ENCODE measurements around the gene STAT2. TPM values are rescaled to one million over a fixed set of nuclear protein-coding genes. Genes with fewer than 3 reads are reported as not detected.

STAT2 gene
- total and polyA plus RNA-seq, 10 of the 15 experiments (the other 5 are each of a cell fraction or from before 2014, with no cell fraction given) = 16.9 to 106 (median 77.9) TPM

DNA sequence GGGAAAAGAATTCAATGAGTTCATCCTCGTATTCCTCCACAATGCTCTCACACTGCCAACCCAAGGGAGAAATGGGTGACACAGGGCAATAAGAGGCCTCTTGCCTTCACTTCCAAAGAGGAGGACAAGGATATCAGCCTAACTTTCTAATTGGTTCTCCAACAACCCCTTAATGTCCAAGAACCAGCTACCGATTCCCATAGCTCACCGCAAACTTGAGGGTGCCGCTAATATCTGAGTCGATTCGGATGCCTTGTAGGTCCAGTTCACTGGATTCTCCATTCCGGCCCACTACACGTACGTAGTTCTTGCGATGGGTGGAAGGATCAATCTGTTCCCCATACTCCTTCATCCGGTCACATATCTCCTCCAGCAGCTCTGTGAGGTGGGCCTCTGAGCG, 48.9 kb downstream of the STAT2 start:
- no peak for DNase-seq (ENCODE audit: low read depth, low spot score)
- in situ Hi-C loops (cut with MboI) (no loop called here), intact Hi-C loops (cut with micrococcal nuclease; ENCODE audit: unreplicated experiment) (no loop called here)
- Histone ChIP-seq H3K27ac (ENCODE audit: control insufficient read depth, insufficient read depth) (no peak overlapping the region), H3K79me2 (ENCODE audit: control insufficient read depth, insufficient read depth, low read length) (peaks cover 19% of the 10 kb centered on the region), H3K9ac (ENCODE audit: control insufficient read depth, insufficient read depth, low read length) (no peak overlapping the region), H3K27me3 (replicated peaks in 1 of 2; ENCODE audit: control insufficient read depth in 2 of 2, insufficient read depth in 2 of 2, low read length in 1 of 2) (no peaks in the 10 kb centered on the region), H2AFZ (ENCODE audit: control insufficient read depth, low read depth, low read length) (no peak overlapping the region), H3K4me1 (ENCODE audit: control insufficient read depth, insufficient read depth, low read length) (peaks cover 3% of the 10 kb centered on the region), H4K20me1 (ENCODE audit: control insufficient read depth, insufficient read depth) (no peaks in the 10 kb centered on the region), H3K4me2 (ENCODE audit: control insufficient read depth, insufficient read depth) (no peak overlapping the region), H3K9me3 (replicated peaks; ENCODE audit: control insufficient read depth, insufficient read depth, low read length) (no peaks in the 10 kb centered on the region), H3K36me3 (ENCODE audit: control insufficient read depth in 2 of 2, insufficient read depth in 2 of 2, low read length in 1 of 2) (peaks cover 1 to 14% of the 10 kb centered on the region in 2 experiments), H3K4me3 (no peak overlapping the region)
- ChIA-PET SMC1A (ENCODE audit: uncharacterized antibody, unreplicated experiment) (interaction anchor here (1.1 to 1.7 kb wide), 4 partner anchors 10 to 138 kb away, joined by 3 to 6 read pairs (median 4); partner anchors contain the start of gene TIMELESS), POLR2A (interaction anchor here (0.9 to 1.4 kb wide), 3 partner anchors 8 to 49 kb away, joined by 3 to 4 read pairs (median 3); partner anchors contain the start of gene STAT2), CTCF (interaction anchor here (0.9 to 2.2 kb wide), 8 partner anchors 20 to 813 kb away, joined by 3 to 10 read pairs (median 4); no protein-coding TSS in a partner anchor), RAD21 (ENCODE audit: unreplicated experiment) (interaction anchor here (1.5 kb wide), 1 partner anchor 121 kb away, joined by 4 read pairs; the partner anchor contains the start of gene SMARCC2)
- 97% methylated on average over 12 of the region's 12 CpGs for WGBS (ENCODE audit: insufficient coverage, insufficient replicate concordance, low lambda C conversion rate, missing lambda C conversion rate)
- TF ChIP-seq CBFB (IDR thresholded peaks at IDR 0.05; ENCODE audit: low read depth) (no peak), EP300 (IDR thresholded peaks at IDR 0.05; ENCODE audit: borderline replicate concordance in 1 of 2, control insufficient read depth in 1 of 2, low read depth in 2 of 2, low read length in 2 of 2) (no peak), WRNIP1 (IDR thresholded peaks at IDR 0.05; ENCODE audit: borderline replicate concordance, low read depth, low read length) (no peak), MYB (IDR thresholded peaks at IDR 0.05; ENCODE audit: borderline replicate concordance, low read depth, low read length) (no peak), ASH2L (IDR thresholded peaks at IDR 0.05; ENCODE audit: borderline replicate concordance, low read depth) (no peak), LARP7 (IDR thresholded peaks at IDR 0.05) (no peak), SREBF2 (IDR thresholded peaks at IDR 0.05; ENCODE audit: low read length) (no peak), ESRRA (IDR thresholded peaks at IDR 0.05; ENCODE audit: low read length) (no peak), NR2F1 (conservative IDR thresholded peaks at IDR 0.05) (no peak), POLR2A (IDR thresholded peaks at IDR 0.05; ENCODE audit: low read depth, low read length) (no peak), SUZ12 (IDR thresholded peaks at IDR 0.05; ENCODE audit: unreplicated experiment) (no peak), KDM1A (IDR thresholded peaks at IDR 0.05; ENCODE audit: borderline replicate concordance) (no peak), CBX5 (IDR thresholded peaks at IDR 0.05; ENCODE audit: low read depth) (no peak), ZNF384 (IDR thresholded peaks at IDR 0.05; ENCODE audit: borderline replicate concordance, low read depth, low read length) (no peak), BACH1 (IDR thresholded peaks at IDR 0.05; ENCODE audit: borderline replicate concordance) (no peak), IKZF2 (IDR thresholded peaks at IDR 0.05) (no peak), ATF7 (IDR thresholded peaks at IDR 0.05; ENCODE audit: low read depth) (no peak), NR2C1 (IDR thresholded peaks at IDR 0.05) (no peak)
- TF ChIP-seq, protein P1, sequence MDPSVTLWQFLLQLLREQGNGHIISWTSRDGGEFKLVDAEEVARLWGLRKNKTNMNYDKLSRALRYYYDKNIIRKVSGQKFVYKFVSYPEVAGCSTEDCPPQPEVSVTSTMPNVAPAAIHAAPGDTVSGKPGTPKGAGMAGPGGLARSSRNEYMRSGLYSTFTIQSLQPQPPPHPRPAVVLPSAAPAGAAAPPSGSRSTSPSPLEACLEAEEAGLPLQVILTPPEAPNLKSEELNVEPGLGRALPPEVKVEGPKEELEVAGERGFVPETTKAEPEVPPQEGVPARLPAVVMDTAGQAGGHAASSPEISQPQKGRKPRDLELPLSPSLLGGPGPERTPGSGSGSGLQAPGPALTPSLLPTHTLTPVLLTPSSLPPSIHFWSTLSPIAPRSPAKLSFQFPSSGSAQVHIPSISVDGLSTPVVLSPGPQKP (IDR thresholded peaks at IDR 0.05; ENCODE audit: low read depth, low read length) = no peak
- TF ChIP-seq, protein P2, sequence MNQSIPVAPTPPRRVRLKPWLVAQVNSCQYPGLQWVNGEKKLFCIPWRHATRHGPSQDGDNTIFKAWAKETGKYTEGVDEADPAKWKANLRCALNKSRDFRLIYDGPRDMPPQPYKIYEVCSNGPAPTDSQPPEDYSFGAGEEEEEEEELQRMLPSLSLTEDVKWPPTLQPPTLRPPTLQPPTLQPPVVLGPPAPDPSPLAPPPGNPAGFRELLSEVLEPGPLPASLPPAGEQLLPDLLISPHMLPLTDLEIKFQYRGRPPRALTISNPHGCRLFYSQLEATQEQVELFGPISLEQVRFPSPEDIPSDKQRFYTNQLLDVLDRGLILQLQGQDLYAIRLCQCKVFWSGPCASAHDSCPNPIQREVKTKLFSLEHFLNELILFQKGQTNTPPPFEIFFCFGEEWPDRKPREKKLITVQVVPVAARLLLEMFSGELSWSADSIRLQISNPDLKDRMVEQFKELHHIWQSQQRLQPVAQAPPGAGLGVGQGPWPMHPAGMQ (IDR thresholded peaks at IDR 0.05; ENCODE audit: borderline replicate concordance) = no peak
- ATAC-seq = no peak
- FAIRE-seq = no peak
- TSS peak; percentile 15 for BruUV-seq (replicated peaks)

Data from GM12878 (cell line).